ENCODE results near the gene PRR14.

PRR14 gene

GRCh38 chr16:30623536-30624283, 27.1 kb upstream of the PRR14 start:
- CTCF ChIA-PET: interaction anchor here (0.6 to 1.1 kb wide), 4 partner anchors 8 to 174 kb away, joined by 3 to 5 read pairs (median 3); no protein-coding TSS in a partner anchor
- POLR2A ChIA-PET: no interaction called here
- TF ChIP-seq SCRT1 (tag by site-specific recombination; IDR thresholded peaks at IDR 0.05; ENCODE audit: borderline replicate concordance): 0 out of 2 replicates have a peak, but pooled peaks have one; percentile 21
- peak; percentile 85 for TF ChIP-seq ZNF10 (tag by site-specific recombination; IDR thresholded peaks at IDR 0.05)
- no peak for TF ChIP-seq AEBP2 (tag by site-specific recombination; IDR thresholded peaks at IDR 0.05; ENCODE audit: borderline replicate concordance)

GRCh38 chr16:30626236-30626635, 24.5 kb upstream of the PRR14 start:
- Histone ChIP-seq H3K4me3 (ENCODE audit: low read depth, low read length) (no peak overlapping the region), H3K9me3 (ENCODE audit: control insufficient read depth, insufficient read depth, low read depth, low read length) (no peaks in the 10 kb centered on the region), H3K36me3 (ENCODE audit: control insufficient read depth in 2 of 2, insufficient read depth in 1 of 2, low read length in 2 of 2) (no peaks in the 10 kb centered on the region), H3K27ac (ENCODE audit: extremely low read depth, low read depth, low read length) (no peak overlapping the region), H3K4me1 (ENCODE audit: control insufficient read depth, insufficient read depth, low read length) (no peaks in the 10 kb centered on the region)
- POLR2A ChIA-PET: interaction anchor here (0.6 kb wide), 1 partner anchor 61 kb away, joined by 4 read pairs; no protein-coding TSS in a partner anchor
- CTCF ChIA-PET: interaction anchor here (0.6 to 6.6 kb wide), 5 partner anchors 11 to 563 kb away, joined by 3 to 79 read pairs (median 3); no protein-coding TSS in a partner anchor
- TF ChIP-seq ZFP41 (tag by site-specific recombination; IDR thresholded peaks at IDR 0.05; ENCODE audit: borderline replicate concordance) (no peak), ZNF223 (tag by site-specific recombination; IDR thresholded peaks at IDR 0.05) (no peak), ZNF169 (tag by site-specific recombination; IDR thresholded peaks at IDR 0.05) (no peak), KLF9 (tag by site-specific recombination; IDR thresholded peaks at IDR 0.05; ENCODE audit: low read depth) (no peak), ZNF513 (tag by site-specific recombination; IDR thresholded peaks at IDR 0.05) (no peak), ZNF830 (tag by site-specific recombination; IDR thresholded peaks at IDR 0.05; ENCODE audit: low read depth) (no peak), HIC1 (tag by site-specific recombination; IDR thresholded peaks at IDR 0.05) (no peak), CTCF (tag by site-specific recombination; IDR thresholded peaks at IDR 0.05) (no peak), ZNF10 (tag by site-specific recombination; IDR thresholded peaks at IDR 0.05) (no peak), BCL11B (tag by site-specific recombination; IDR thresholded peaks at IDR 0.05; ENCODE audit: low read depth) (no peak), ZNF146 (tag by site-specific recombination; IDR thresholded peaks at IDR 0.05) (no peak), ZSCAN16 (tag by site-specific recombination; IDR thresholded peaks at IDR 0.05) (no peak), PRDM1 (tag by site-specific recombination; IDR thresholded peaks at IDR 0.05) (no peak)

More at GRCh38 chr16:30623536-30624283, 27.1 kb upstream of the PRR14 start:
- no peaks in the 10 kb centered on the region for H3K4me1 ChIP-seq (ENCODE audit: control insufficient read depth, insufficient read depth, low read length)
- no peaks in the 10 kb centered on the region for H3K9me3 ChIP-seq (ENCODE audit: control insufficient read depth, insufficient read depth, low read depth, low read length)
- H3K36me3 ChIP-seq (ENCODE audit: control insufficient read depth in 2 of 2, insufficient read depth in 1 of 2, low read length in 2 of 2): no peaks in the 10 kb centered on the region
- H3K4me3 ChIP-seq (ENCODE audit: low read depth, low read length): no peak overlapping the region
- H3K27ac ChIP-seq (ENCODE audit: extremely low read depth, low read depth, low read length): no peak overlapping the region
